GM21619 (cell line): ENCODE results near the gene ICAM2.

Experiments used
- ATAC-seq: cut with Tn5 transposase; IDR thresholded peaks from one replicate; pipeline ENCODE4 v1.9.1; 2021; ENCODE audit not compliant: unreplicated experiment

The ICAM2 gene

GRCh38 chr17:64020056-64020766 lies at the start of gene ICAM2:
TSS of gene ICAM2 (minus strand) at chr17:64020633. CDS start at chr17:64006691, 13,942 bp downstream.
- peak; percentile 63 for ATAC-seq

- no peak for ATAC-seq
Measured at GRCh38 chr17:64070213-64070612, 49.8 kb upstream of the ICAM2 start.

GRCh38 chr17:64069143-64069542 lies 48.7 kb upstream of the ICAM2 start:
- no peak for ATAC-seq

- no peak for ATAC-seq
Measured at GRCh38 chr17:64067657-64068056, 47.2 kb upstream of the ICAM2 start.

- ATAC-seq = no peak
Measured at GRCh38 chr17:64066716-64067115, 46.3 kb upstream of the ICAM2 start.

GRCh38 chr17:64065161-64065560 lies 44.7 kb upstream of the ICAM2 start:
- ATAC-seq = no peak

GRCh38 chr17:64064331-64064730 lies 43.9 kb upstream of the ICAM2 start:
- ATAC-seq = no peak

- no peak for ATAC-seq
Measured at GRCh38 chr17:64063766-64064224, 43.4 kb upstream of the ICAM2 start.

GRCh38 chr17:64063088-64063487 lies 42.7 kb upstream of the ICAM2 start:
- ATAC-seq = no peak

GRCh38 chr17:64061178-64061898 lies 40.9 kb upstream of the ICAM2 start:
- peak; percentile 59 for ATAC-seq

GRCh38 chr17:64060331-64060730 lies 39.9 kb upstream of the ICAM2 start:
- no peak for ATAC-seq

GRCh38 chr17:64059756-64060155 lies 39.3 kb upstream of the ICAM2 start:
- ATAC-seq = no peak

GRCh38 chr17:64058621-64059020 lies 38.2 kb upstream of the ICAM2 start:
- ATAC-seq = no peak

GRCh38 chr17:64057701-64058263 lies 37.3 kb upstream of the ICAM2 start:
- no peak for ATAC-seq

GRCh38 chr17:64056269-64057005 lies 36.0 kb upstream of the ICAM2 start:
- peak; percentile 65 for ATAC-seq

- no peak for ATAC-seq
Measured at GRCh38 chr17:64055183-64056142, 35.0 kb upstream of the ICAM2 start.

- ATAC-seq = no peak
Measured at GRCh38 chr17:64054304-64054703, 33.9 kb upstream of the ICAM2 start.

GRCh38 chr17:64053101-64053500 lies 32.7 kb upstream of the ICAM2 start:
- ATAC-seq = no peak

GRCh38 chr17:64051153-64051552 lies 30.7 kb upstream of the ICAM2 start:
- no peak for ATAC-seq

GRCh38 chr17:64048805-64049204 lies 28.4 kb upstream of the ICAM2 start:
- no peak for ATAC-seq
